ENCODE measurements around the gene NPS. TPM values are rescaled to one million over a fixed set of nuclear protein-coding genes. Genes with fewer than 3 reads are reported as not detected.

Gene NPS
- total RNA-seq, 1 experiment from 2014 or later: not detected

DNA sequence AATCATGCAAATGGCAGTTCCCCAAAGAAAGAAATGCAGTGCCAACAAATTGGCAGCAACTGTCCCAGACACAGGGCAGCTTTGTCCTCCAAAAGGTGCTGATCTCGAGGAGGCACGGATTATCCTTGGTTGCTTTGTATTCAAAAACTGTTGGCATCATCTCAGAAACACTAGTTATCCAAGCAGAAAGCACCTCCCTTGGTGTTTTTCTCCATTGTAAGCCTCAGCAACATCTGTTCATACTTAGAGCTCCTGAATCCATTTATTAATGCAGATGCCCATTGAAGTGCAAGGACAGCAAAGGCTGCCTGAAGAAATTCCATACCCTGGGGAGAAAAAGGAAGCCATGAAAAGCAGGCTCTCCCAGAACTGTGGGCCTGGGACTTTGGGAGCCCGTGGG lies 1.1 kb upstream of the NPS start (continued):
- TF ChIP-seq, protein P1, sequence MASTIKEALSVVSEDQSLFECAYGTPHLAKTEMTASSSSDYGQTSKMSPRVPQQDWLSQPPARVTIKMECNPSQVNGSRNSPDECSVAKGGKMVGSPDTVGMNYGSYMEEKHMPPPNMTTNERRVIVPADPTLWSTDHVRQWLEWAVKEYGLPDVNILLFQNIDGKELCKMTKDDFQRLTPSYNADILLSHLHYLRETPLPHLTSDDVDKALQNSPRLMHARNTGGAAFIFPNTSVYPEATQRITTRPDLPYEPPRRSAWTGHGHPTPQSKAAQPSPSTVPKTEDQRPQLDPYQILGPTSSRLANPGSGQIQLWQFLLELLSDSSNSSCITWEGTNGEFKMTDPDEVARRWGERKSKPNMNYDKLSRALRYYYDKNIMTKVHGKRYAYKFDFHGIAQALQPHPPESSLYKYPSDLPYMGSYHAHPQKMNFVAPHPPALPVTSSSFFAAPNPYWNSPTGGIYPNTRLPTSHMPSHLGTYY (CRISPR knock-in tag; IDR thresholded peaks at IDR 0.05): no peak
- TF ChIP-seq, protein P2, sequence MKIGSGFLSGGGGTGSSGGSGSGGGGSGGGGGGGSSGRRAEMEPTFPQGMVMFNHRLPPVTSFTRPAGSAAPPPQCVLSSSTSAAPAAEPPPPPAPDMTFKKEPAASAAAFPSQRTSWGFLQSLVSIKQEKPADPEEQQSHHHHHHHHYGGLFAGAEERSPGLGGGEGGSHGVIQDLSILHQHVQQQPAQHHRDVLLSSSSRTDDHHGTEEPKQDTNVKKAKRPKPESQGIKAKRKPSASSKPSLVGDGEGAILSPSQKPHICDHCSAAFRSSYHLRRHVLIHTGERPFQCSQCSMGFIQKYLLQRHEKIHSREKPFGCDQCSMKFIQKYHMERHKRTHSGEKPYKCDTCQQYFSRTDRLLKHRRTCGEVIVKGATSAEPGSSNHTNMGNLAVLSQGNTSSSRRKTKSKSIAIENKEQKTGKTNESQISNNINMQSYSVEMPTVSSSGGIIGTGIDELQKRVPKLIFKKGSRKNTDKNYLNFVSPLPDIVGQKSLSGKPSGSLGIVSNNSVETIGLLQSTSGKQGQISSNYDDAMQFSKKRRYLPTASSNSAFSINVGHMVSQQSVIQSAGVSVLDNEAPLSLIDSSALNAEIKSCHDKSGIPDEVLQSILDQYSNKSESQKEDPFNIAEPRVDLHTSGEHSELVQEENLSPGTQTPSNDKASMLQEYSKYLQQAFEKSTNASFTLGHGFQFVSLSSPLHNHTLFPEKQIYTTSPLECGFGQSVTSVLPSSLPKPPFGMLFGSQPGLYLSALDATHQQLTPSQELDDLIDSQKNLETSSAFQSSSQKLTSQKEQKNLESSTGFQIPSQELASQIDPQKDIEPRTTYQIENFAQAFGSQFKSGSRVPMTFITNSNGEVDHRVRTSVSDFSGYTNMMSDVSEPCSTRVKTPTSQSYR (CRISPR knock-in tag; IDR thresholded peaks at IDR 0.05): no peak
- TF ChIP-seq MXD4 (CRISPR knock-in tag; IDR thresholded peaks at IDR 0.05; ENCODE audit: borderline replicate concordance): no peak
- TF ChIP-seq, protein P3, sequence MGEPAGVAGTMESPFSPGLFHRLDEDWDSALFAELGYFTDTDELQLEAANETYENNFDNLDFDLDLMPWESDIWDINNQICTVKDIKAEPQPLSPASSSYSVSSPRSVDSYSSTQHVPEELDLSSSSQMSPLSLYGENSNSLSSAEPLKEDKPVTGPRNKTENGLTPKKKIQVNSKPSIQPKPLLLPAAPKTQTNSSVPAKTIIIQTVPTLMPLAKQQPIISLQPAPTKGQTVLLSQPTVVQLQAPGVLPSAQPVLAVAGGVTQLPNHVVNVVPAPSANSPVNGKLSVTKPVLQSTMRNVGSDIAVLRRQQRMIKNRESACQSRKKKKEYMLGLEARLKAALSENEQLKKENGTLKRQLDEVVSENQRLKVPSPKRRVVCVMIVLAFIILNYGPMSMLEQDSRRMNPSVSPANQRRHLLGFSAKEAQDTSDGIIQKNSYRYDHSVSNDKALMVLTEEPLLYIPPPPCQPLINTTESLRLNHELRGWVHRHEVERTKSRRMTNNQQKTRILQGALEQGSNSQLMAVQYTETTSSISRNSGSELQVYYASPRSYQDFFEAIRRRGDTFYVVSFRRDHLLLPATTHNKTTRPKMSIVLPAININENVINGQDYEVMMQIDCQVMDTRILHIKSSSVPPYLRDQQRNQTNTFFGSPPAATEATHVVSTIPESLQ (CRISPR knock-in tag; IDR thresholded peaks at IDR 0.05): no peak

DNA sequence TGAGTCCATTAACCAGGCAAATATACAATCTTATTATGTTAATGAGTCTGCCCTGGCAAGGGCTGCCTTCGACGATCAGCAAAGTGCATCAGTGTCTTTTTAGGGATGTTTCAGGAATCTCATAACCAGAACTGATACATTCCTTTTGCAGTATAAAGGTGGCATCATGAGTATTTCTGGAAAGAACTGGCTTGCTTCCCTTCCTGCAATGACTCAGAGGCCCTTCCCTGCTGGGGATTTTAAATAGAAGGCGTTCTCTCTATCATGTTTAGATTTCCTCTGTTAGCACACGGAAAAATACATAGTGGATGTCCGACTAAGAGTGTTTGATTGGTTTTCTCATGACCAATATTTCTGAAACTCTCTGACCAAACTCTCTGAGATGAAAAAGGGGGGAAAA lies 1.8 kb downstream of the NPS start:
- H3K27me3 Mint-ChIP-seq (ENCODE audit: low read depth): no peaks in the 10 kb centered on the region
- DNase-seq (ENCODE audit: low spot score) (no peak), ATAC-seq (no peak)
- TF ChIP-seq, protein P4, sequence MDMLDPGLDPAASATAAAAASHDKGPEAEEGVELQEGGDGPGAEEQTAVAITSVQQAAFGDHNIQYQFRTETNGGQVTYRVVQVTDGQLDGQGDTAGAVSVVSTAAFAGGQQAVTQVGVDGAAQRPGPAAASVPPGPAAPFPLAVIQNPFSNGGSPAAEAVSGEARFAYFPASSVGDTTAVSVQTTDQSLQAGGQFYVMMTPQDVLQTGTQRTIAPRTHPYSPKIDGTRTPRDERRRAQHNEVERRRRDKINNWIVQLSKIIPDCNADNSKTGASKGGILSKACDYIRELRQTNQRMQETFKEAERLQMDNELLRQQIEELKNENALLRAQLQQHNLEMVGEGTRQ (CRISPR knock-in tag; IDR thresholded peaks at IDR 0.05): no peak
- TF ChIP-seq NFYB (CRISPR knock-in tag; conservative IDR thresholded peaks at IDR 0.05; ENCODE audit: low read depth) (no peak), ZNF423 (CRISPR knock-in tag; IDR thresholded peaks at IDR 0.05) (no peak), GRHL2 (CRISPR knock-in tag; IDR thresholded peaks at IDR 0.05; ENCODE audit: insufficient replicate concordance, severe bottlenecking) (no peak), JAZF1 (CRISPR knock-in tag; IDR thresholded peaks at IDR 0.05) (no peak), ZNF416 (CRISPR knock-in tag; IDR thresholded peaks at IDR 0.05) (no peak), ELF4 (CRISPR knock-in tag; IDR thresholded peaks at IDR 0.05; ENCODE audit: low read depth) (no peak)
- TF ChIP-seq, protein P5, sequence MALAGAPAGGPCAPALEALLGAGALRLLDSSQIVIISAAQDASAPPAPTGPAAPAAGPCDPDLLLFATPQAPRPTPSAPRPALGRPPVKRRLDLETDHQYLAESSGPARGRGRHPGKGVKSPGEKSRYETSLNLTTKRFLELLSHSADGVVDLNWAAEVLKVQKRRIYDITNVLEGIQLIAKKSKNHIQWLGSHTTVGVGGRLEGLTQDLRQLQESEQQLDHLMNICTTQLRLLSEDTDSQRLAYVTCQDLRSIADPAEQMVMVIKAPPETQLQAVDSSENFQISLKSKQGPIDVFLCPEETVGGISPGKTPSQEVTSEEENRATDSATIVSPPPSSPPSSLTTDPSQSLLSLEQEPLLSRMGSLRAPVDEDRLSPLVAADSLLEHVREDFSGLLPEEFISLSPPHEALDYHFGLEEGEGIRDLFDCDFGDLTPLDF (CRISPR knock-in tag; IDR thresholded peaks at IDR 0.05): no peak
- H3K4me3 Mint-ChIP-seq: no peak overlapping the region
- ChIA-PET POLR2A (no interaction called here), CTCF (no interaction called here)
- H3K27ac Mint-ChIP-seq: no peak overlapping the region
- no peaks in the 10 kb centered on the region for H3K4me1 Mint-ChIP-seq
- peaks cover 14% of the 10 kb centered on the region for H3K9me3 Mint-ChIP-seq
- peaks cover 5% of the 10 kb centered on the region for H3K36me3 Mint-ChIP-seq

DNA sequence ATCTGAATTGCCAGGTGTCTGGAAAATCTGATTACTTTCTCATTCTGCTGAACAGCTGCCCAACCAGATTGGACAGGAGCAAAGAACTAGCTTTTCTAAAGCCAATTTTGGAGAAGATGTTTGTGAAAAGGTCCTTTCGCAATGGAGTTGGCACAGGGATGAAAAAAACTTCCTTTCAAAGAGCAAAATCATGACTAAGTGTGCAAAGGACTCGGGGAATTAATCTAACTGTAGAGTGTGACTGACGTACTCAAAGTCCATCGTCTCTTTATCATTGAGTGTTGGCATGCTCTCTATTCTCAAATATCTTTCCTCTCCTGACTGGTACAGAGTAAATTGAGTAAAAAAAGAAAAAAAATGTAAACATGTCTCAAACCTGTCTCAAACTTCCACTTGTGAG lies 3.3 kb downstream of the NPS start:
- H3K27me3 Mint-ChIP-seq (ENCODE audit: low read depth): no peaks in the 10 kb centered on the region
- no peak overlapping the region for H3K4me3 Mint-ChIP-seq
- no peak for DNase-seq (ENCODE audit: low spot score)
- no peak for ATAC-seq
- no peaks in the 10 kb centered on the region for H3K36me3 Mint-ChIP-seq
- CTCF ChIA-PET: interaction anchor here (1.4 kb wide), 1 partner anchor 11 kb away, joined by 3 read pairs; no protein-coding TSS in a partner anchor
- H3K27ac Mint-ChIP-seq: no peak overlapping the region
- H3K9me3 Mint-ChIP-seq: no peaks in the 10 kb centered on the region
- POLR2A ChIA-PET: no interaction called here
- H3K4me1 Mint-ChIP-seq: peaks cover 3% of the 10 kb centered on the region; the same call in 1 of the 2 replicates
- TF ChIP-seq ZNF423 (CRISPR knock-in tag; IDR thresholded peaks at IDR 0.05): no peak
- no peak for TF ChIP-seq RORB (CRISPR knock-in tag; IDR thresholded peaks at IDR 0.05)
- TF ChIP-seq, protein P6, sequence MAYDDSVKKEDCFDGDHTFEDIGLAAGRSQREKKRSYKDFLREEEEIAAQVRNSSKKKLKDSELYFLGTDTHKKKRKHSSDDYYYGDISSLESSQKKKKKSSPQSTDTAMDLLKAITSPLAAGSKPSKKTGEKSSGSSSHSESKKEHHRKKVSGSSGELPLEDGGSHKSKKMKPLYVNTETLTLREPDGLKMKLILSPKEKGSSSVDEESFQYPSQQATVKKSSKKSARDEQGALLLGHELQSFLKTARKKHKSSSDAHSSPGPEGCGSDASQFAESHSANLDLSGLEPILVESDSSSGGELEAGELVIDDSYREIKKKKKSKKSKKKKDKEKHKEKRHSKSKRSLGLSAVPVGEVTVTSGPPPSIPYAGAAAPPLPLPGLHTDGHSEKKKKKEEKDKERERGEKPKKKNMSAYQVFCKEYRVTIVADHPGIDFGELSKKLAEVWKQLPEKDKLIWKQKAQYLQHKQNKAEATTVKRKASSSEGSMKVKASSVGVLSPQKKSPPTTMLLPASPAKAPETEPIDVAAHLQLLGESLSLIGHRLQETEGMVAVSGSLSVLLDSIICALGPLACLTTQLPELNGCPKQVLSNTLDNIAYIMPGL (CRISPR knock-in tag; IDR thresholded peaks at IDR 0.05): no peak
- TF ChIP-seq FOXJ3 (CRISPR knock-in tag; IDR thresholded peaks at IDR 0.05; ENCODE audit: borderline replicate concordance): no peak
- no peak for TF ChIP-seq ZNF416 (CRISPR knock-in tag; IDR thresholded peaks at IDR 0.05)
- no peak for TF ChIP-seq NR2C2 (CRISPR knock-in tag; IDR thresholded peaks at IDR 0.05)
- TF ChIP-seq MYBL2 (CRISPR knock-in tag; IDR thresholded peaks at IDR 0.05): no peak
- TF ChIP-seq, protein P7, sequence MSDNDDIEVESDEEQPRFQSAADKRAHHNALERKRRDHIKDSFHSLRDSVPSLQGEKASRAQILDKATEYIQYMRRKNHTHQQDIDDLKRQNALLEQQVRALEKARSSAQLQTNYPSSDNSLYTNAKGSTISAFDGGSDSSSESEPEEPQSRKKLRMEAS (CRISPR knock-in tag; IDR thresholded peaks at IDR 0.05): no peak
- no peak for TF ChIP-seq JUN (CRISPR knock-in tag; IDR thresholded peaks at IDR 0.05)
- TF ChIP-seq, protein P8, sequence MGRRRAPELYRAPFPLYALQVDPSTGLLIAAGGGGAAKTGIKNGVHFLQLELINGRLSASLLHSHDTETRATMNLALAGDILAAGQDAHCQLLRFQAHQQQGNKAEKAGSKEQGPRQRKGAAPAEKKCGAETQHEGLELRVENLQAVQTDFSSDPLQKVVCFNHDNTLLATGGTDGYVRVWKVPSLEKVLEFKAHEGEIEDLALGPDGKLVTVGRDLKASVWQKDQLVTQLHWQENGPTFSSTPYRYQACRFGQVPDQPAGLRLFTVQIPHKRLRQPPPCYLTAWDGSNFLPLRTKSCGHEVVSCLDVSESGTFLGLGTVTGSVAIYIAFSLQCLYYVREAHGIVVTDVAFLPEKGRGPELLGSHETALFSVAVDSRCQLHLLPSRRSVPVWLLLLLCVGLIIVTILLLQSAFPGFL (CRISPR knock-in tag; IDR thresholded peaks at IDR 0.05; ENCODE audit: borderline replicate concordance): no peak
- no peak for TF ChIP-seq NR1H2 (CRISPR knock-in tag; IDR thresholded peaks at IDR 0.05)
- no peak for TF ChIP-seq SOX15 (CRISPR knock-in tag; IDR thresholded peaks at IDR 0.05)
- no peak for TF ChIP-seq NFATC4 (CRISPR knock-in tag; IDR thresholded peaks at IDR 0.05)

All from WTC11 (cell line).